SU-DHL-6 (cell line): ENCODE results near the gene LRRC4C.

Source experiments
- EZH2phosphoT487 ChIP-seq: fragments of 200-600 bp; sonication (generic), shearing (Covaris generic); conservative IDR thresholded peaks from 2 replicates; pipeline ENCODE4 v1.6.1; 2018; ENCODE audit warnings: mild to moderate bottlenecking, antibody characterized with exemption, low read length, moderate library complexity, mixed read lengths
- TF ChIP-seq, protein P1 (sequence below): fragments of 200-600 bp; sonication (generic); IDR thresholded peaks from one replicate; pipeline ENCODE4 v1.5.1; 2017; ENCODE audit warnings: antibody characterized with exemption, mild to moderate bottlenecking, low read length, moderate library complexity; ENCODE audit not compliant: insufficient read depth, poor library complexity, severe bottlenecking

DNA sequence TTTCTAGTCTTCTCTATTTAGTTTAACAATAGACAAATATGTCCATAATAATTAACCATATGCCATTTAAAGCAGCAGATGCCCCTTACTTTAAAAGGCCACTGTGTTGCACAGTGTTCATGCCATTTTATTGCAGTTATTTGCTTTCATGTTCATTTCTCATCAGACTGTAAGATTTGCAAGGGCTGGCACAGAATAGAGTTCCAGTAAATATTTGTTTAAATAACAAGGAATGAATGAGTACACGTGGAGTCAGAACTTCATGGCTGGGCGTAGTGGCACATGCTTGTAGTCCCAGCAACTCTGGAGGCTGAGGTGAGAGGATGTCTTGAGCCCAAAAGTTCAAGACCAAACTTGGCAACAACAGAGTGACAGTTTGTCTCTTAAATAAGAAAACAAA is 1228.6 kb downstream of the LRRC4C start:
- TF ChIP-seq, protein P1, sequence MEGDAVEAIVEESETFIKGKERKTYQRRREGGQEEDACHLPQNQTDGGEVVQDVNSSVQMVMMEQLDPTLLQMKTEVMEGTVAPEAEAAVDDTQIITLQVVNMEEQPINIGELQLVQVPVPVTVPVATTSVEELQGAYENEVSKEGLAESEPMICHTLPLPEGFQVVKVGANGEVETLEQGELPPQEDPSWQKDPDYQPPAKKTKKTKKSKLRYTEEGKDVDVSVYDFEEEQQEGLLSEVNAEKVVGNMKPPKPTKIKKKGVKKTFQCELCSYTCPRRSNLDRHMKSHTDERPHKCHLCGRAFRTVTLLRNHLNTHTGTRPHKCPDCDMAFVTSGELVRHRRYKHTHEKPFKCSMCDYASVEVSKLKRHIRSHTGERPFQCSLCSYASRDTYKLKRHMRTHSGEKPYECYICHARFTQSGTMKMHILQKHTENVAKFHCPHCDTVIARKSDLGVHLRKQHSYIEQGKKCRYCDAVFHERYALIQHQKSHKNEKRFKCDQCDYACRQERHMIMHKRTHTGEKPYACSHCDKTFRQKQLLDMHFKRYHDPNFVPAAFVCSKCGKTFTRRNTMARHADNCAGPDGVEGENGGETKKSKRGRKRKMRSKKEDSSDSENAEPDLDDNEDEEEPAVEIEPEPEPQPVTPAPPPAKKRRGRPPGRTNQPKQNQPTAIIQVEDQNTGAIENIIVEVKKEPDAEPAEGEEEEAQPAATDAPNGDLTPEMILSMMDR, result no peak
- TF ChIP-seq EZH2phosphoT487, result no peak
